ENCODE results near the gene FGF12. TPM values are rescaled to one million over a fixed set of nuclear protein-coding genes. Genes with fewer than 3 reads are reported as not detected.

Gene FGF12
- total and polyA plus RNA-seq, 2 experiments from 2014 or later, result not detected

- in situ Hi-C loops (cut with MboI), result no loop called here
- TF ChIP-seq EZH2 (IDR thresholded peaks at IDR 0.05; ENCODE audit: insufficient read depth, poor library complexity, severe bottlenecking), result no peak
- TF ChIP-seq EZH2phosphoT487 (IDR thresholded peaks at IDR 0.05; ENCODE audit: insufficient read depth, low read depth), result no peak
- no peaks in the 10 kb centered on the region for H4K20me1 ChIP-seq (ENCODE audit: insufficient read depth)
- no peak overlapping the region for H2AFZ ChIP-seq
- H3K27me3 ChIP-seq (replicated peaks; ENCODE audit: insufficient read depth), result no peaks in the 10 kb centered on the region
- H3K4me3 ChIP-seq, result no peak overlapping the region
- H3K9me2 ChIP-seq (ENCODE audit: insufficient read depth), result no peaks in the 10 kb centered on the region
- H3K27ac ChIP-seq, result no peak overlapping the region
- H3K4me1 ChIP-seq (ENCODE audit: insufficient read depth), result no peaks in the 10 kb centered on the region
- H3K4me2 ChIP-seq (ENCODE audit: unreplicated experiment), result no peak overlapping the region
- H3K79me2 ChIP-seq (ENCODE audit: insufficient read depth), result no peaks in the 10 kb centered on the region
- no peaks in the 10 kb centered on the region for H3F3A ChIP-seq (ENCODE audit: insufficient read depth)
- DNase-seq, result no peak
- no peak overlapping the region for H3K9ac ChIP-seq
- no peaks in the 10 kb centered on the region for H3K9me3 ChIP-seq (ENCODE audit: low read depth)
- no peaks in the 10 kb centered on the region for H3K36me3 ChIP-seq (ENCODE audit: low read depth)
Observed at GRCh38 chr3:192737506-192737905, 10.2 kb upstream of the FGF12 start.

- H3K27ac ChIP-seq, result no peak overlapping the region
- no peak overlapping the region for H2AFZ ChIP-seq
- no peaks in the 10 kb centered on the region for H3K36me3 ChIP-seq (ENCODE audit: low read depth)
- no peak for DNase-seq
- H3K4me3 ChIP-seq, result no peak overlapping the region
- no peaks in the 10 kb centered on the region for H3K4me1 ChIP-seq (ENCODE audit: insufficient read depth)
- no peaks in the 10 kb centered on the region for H4K20me1 ChIP-seq (ENCODE audit: insufficient read depth)
- no peaks in the 10 kb centered on the region for H3K9me3 ChIP-seq (ENCODE audit: low read depth)
- H3K79me2 ChIP-seq (ENCODE audit: insufficient read depth), result no peaks in the 10 kb centered on the region
- no peaks in the 10 kb centered on the region for H3F3A ChIP-seq (ENCODE audit: insufficient read depth)
- H3K27me3 ChIP-seq (replicated peaks; ENCODE audit: insufficient read depth), result no peaks in the 10 kb centered on the region
- no peaks in the 10 kb centered on the region for H3K9me2 ChIP-seq (ENCODE audit: insufficient read depth)
- H3K4me2 ChIP-seq (ENCODE audit: unreplicated experiment), result no peak overlapping the region
- in situ Hi-C loops (cut with MboI), result no loop called here
- no peak overlapping the region for H3K9ac ChIP-seq
- WGBS, 2 experiments (ENCODE audit: low coverage in 1 of 2, low lambda C conversion rate in 2 of 2, missing lambda C conversion rate in 2 of 2), result 30 to 35% methylated on average over 3 of the region's 3 CpGs
- no peak for TF ChIP-seq EZH2 (IDR thresholded peaks at IDR 0.05; ENCODE audit: insufficient read depth, poor library complexity, severe bottlenecking)
- no peak for TF ChIP-seq EZH2phosphoT487 (IDR thresholded peaks at IDR 0.05; ENCODE audit: insufficient read depth, low read depth)
Observed at GRCh38 chr3:192731233-192731632, 3.9 kb upstream of the FGF12 start.

- no peaks in the 10 kb centered on the region for H3F3A ChIP-seq (ENCODE audit: insufficient read depth)
- H2AFZ ChIP-seq, result no peak overlapping the region
- H3K36me3 ChIP-seq (ENCODE audit: low read depth), result no peaks in the 10 kb centered on the region
- no peaks in the 10 kb centered on the region for H3K4me1 ChIP-seq (ENCODE audit: insufficient read depth)
- no peak overlapping the region for H3K4me3 ChIP-seq
- H3K27ac ChIP-seq, result no peak overlapping the region
- H4K20me1 ChIP-seq (ENCODE audit: insufficient read depth), result no peaks in the 10 kb centered on the region
- no peaks in the 10 kb centered on the region for H3K9me3 ChIP-seq (ENCODE audit: low read depth)
- no peaks in the 10 kb centered on the region for H3K27me3 ChIP-seq (replicated peaks; ENCODE audit: insufficient read depth)
- no peaks in the 10 kb centered on the region for H3K79me2 ChIP-seq (ENCODE audit: insufficient read depth)
- TF ChIP-seq EZH2phosphoT487 (IDR thresholded peaks at IDR 0.05; ENCODE audit: insufficient read depth, low read depth), result no peak
- TF ChIP-seq EZH2 (IDR thresholded peaks at IDR 0.05; ENCODE audit: insufficient read depth, poor library complexity, severe bottlenecking), result no peak
- no peak overlapping the region for H3K4me2 ChIP-seq (ENCODE audit: unreplicated experiment)
- WGBS, 2 experiments (ENCODE audit: low coverage in 1 of 2, low lambda C conversion rate in 2 of 2, missing lambda C conversion rate in 2 of 2), result 0 to 4% methylated on average over 2 of the region's 2 CpGs
- H3K9me2 ChIP-seq (ENCODE audit: insufficient read depth), result no peaks in the 10 kb centered on the region
- no peak for DNase-seq
- in situ Hi-C loops (cut with MboI), result no loop called here
- H3K9ac ChIP-seq, result no peak overlapping the region
Observed at GRCh38 chr3:192726385-192726784, 956 bp downstream of the FGF12 start.

- Histone ChIP-seq H3K9me2 (ENCODE audit: insufficient read depth) (no peaks in the 10 kb centered on the region), H2AFZ (no peak overlapping the region), H3F3A (ENCODE audit: insufficient read depth) (no peaks in the 10 kb centered on the region), H3K9ac (no peak overlapping the region), H3K9me3 (ENCODE audit: low read depth) (no peaks in the 10 kb centered on the region), H4K20me1 (ENCODE audit: insufficient read depth) (no peaks in the 10 kb centered on the region), H3K4me3 (no peak overlapping the region), H3K4me2 (ENCODE audit: unreplicated experiment) (no peak overlapping the region), H3K79me2 (ENCODE audit: insufficient read depth) (no peaks in the 10 kb centered on the region), H3K4me1 (ENCODE audit: insufficient read depth) (no peaks in the 10 kb centered on the region), H3K27ac (no peak overlapping the region), H3K27me3 (replicated peaks; ENCODE audit: insufficient read depth) (no peaks in the 10 kb centered on the region), H3K36me3 (ENCODE audit: low read depth) (no peaks in the 10 kb centered on the region)
- in situ Hi-C loops (cut with MboI), result no loop called here
- no peak for DNase-seq
- WGBS, 2 experiments (ENCODE audit: low coverage in 1 of 2, low lambda C conversion rate in 2 of 2, missing lambda C conversion rate in 2 of 2), result 24 to 26% methylated on average over 3 of the region's 3 CpGs
- TF ChIP-seq EZH2phosphoT487 (IDR thresholded peaks at IDR 0.05; ENCODE audit: insufficient read depth, low read depth) (no peak), EZH2 (IDR thresholded peaks at IDR 0.05; ENCODE audit: insufficient read depth, poor library complexity, severe bottlenecking) (no peak)
Observed at GRCh38 chr3:192719964-192720363, 7.4 kb downstream of the FGF12 start.

- WGBS, 2 experiments (ENCODE audit: low coverage in 1 of 2, low lambda C conversion rate in 2 of 2, missing lambda C conversion rate in 2 of 2), result 1 to 2% methylated on average over 3 of the region's 3 CpGs
- Histone ChIP-seq H3K9ac (no peak overlapping the region), H3K4me3 (no peak overlapping the region), H3F3A (ENCODE audit: insufficient read depth) (no peaks in the 10 kb centered on the region), H3K27me3 (replicated peaks; ENCODE audit: insufficient read depth) (no peaks in the 10 kb centered on the region), H3K9me2 (ENCODE audit: insufficient read depth) (no peaks in the 10 kb centered on the region), H3K27ac (no peak overlapping the region), H2AFZ (no peak overlapping the region), H3K4me2 (ENCODE audit: unreplicated experiment) (no peak overlapping the region), H4K20me1 (ENCODE audit: insufficient read depth) (no peaks in the 10 kb centered on the region), H3K79me2 (ENCODE audit: insufficient read depth) (no peaks in the 10 kb centered on the region), H3K4me1 (ENCODE audit: insufficient read depth) (no peaks in the 10 kb centered on the region), H3K36me3 (ENCODE audit: low read depth) (no peaks in the 10 kb centered on the region), H3K9me3 (ENCODE audit: low read depth) (no peaks in the 10 kb centered on the region)
- no peak for DNase-seq
- TF ChIP-seq EZH2phosphoT487 (IDR thresholded peaks at IDR 0.05; ENCODE audit: insufficient read depth, low read depth) (no peak), EZH2 (IDR thresholded peaks at IDR 0.05; ENCODE audit: insufficient read depth, poor library complexity, severe bottlenecking) (no peak)
- in situ Hi-C loops (cut with MboI), result no loop called here
Observed at GRCh38 chr3:192718156-192718555, 9.2 kb downstream of the FGF12 start.
